Skeletal muscle tissue (tissue), 4 donors: ENCODE data around the gene CALML4. TPM values are rescaled to one million over a fixed set of nuclear protein-coding genes. Genes with fewer than 3 reads are reported as not detected.
A peak's percentile ranks its signal among the peaks of the same experiment; 100 is the strongest.

Source experiments
- H3K27ac ChIP-seq: one replicate; pipeline ENCODE4 v1.7.0; 2013; ENCODE audit warnings: mild to moderate bottlenecking, low read depth, low read length, inconsistent platforms
- H3K27me3 ChIP-seq, 3 donors: one replicate each; pipeline ENCODE4 v1.7.0; 2013; ENCODE audit warnings: low read length in 3 of 3; ENCODE audit not compliant: control insufficient read depth in 3 of 3, insufficient read depth in 3 of 3
- H3K36me3 ChIP-seq, 3 donors: one replicate each; pipeline ENCODE4 v1.7.0; 2013; ENCODE audit warnings: low read length in 3 of 3; ENCODE audit not compliant: control insufficient read depth in 3 of 3, insufficient read depth in 3 of 3
- H3K4me1 ChIP-seq, 3 donors: one replicate each; pipeline ENCODE4 v1.7.0; 2013; ENCODE audit warnings: low read length in 3 of 3, mild to moderate bottlenecking in 3 of 3; ENCODE audit not compliant: control insufficient read depth in 3 of 3, insufficient read depth in 3 of 3
- H3K4me3 ChIP-seq, 3 donors: one replicate each; pipeline ENCODE4 v1.7.0; 2013; ENCODE audit warnings: low read length in 3 of 3
- H3K9ac ChIP-seq, 3 donors: one replicate each; pipeline ENCODE4 v1.7.0; 2013; ENCODE audit warnings: low read length in 3 of 3, mild to moderate bottlenecking in 3 of 3, moderate library complexity in 2 of 3, low read depth in 1 of 3
- H3K9me3 ChIP-seq, 3 donors: one replicate each; pipeline ENCODE4 v1.7.0; 2013; ENCODE audit warnings: low read length in 3 of 3; ENCODE audit not compliant: control insufficient read depth in 3 of 3
- total RNA-seq: library from RNA; depleted of rRNA; stranded (reverse); fragments of >200 nt; gene quantifications from one replicate; pipeline ENCODE4 v1.2.3, GENCODE V29; 2014
- donor health status: Osteomylitis.

The CALML4 gene
- total RNA-seq, 1 donor from 2014 or later, result 2.6 TPM

DNA sequence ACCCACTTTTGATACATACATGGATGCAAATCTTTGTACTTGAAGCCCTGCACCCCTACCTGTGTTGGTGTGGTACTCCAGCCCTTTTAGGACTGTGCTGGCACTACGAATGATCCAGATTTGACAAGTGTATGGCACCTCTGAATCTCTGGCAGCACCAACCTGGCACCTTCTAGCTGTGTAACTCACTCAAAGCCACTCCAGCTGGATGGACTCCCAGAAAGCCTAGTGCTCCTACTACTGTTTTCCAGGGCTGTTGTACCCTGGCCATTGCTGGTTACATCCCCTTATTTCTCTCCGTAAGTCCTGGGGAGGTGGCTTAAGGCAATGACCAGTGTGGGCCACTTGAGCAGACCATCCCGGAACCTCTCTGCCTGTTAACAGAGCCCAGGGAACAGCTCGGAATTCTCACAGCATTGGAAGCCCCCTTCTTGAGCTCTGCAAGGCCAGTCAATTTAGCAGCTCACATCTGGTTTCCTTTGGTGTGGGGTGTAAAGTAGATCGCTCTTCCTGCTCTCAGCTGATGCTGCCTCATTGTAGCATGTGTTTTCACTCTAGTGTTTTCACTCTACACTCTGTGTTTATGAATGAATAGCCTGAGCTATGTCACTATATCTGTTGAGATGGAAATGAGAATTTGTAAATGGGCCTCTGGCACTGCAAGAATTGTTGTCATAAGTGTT, 12.2 kb downstream of the CALML4 start:
- H3K9me3 ChIP-seq, result no peaks in the 10 kb centered on the region
- peaks cover 20 to 28% (median 26%) of the 10 kb centered on the region in 3 donors for H3K4me1 ChIP-seq
- H3K4me3 ChIP-seq, result no peak overlapping the region
- no peak overlapping the region for H3K27ac ChIP-seq
- peaks cover 2 to 9% (median 4%) of the 10 kb centered on the region in 3 donors for H3K36me3 ChIP-seq
- no peaks in the 10 kb centered on the region for H3K27me3 ChIP-seq
- H3K9ac ChIP-seq, result no peak overlapping the region

DNA sequence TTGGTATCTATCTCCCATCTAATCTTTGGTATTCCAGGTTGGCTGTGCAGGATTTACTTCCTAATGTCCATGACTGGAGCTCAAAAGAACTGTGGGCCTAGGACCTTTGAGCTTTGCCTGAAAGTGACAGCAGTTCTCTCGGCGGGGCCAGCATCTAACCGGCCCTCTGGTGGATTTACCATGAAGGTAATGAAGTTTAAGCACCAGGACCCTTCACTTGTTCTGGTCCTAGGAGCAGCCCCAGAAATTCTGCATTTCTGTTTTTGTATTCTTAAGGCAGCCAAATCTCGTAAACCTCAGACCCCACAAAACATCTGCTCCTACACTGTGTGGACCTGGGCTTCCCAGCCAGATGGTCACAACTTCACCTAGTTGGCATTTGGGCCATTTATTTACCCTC, 13.0 kb downstream of the CALML4 start:
- no peak overlapping the region for H3K9ac ChIP-seq
- no peak overlapping the region for H3K27ac ChIP-seq
- H3K27me3 ChIP-seq, result no peaks in the 10 kb centered on the region
- peaks cover 2 to 9% (median 4%) of the 10 kb centered on the region in 3 donors for H3K36me3 ChIP-seq
- no peaks in the 10 kb centered on the region for H3K9me3 ChIP-seq
- peaks cover 23 to 34% (median 33%) of the 10 kb centered on the region in 3 donors for H3K4me1 ChIP-seq
- no peak overlapping the region for H3K4me3 ChIP-seq

DNA sequence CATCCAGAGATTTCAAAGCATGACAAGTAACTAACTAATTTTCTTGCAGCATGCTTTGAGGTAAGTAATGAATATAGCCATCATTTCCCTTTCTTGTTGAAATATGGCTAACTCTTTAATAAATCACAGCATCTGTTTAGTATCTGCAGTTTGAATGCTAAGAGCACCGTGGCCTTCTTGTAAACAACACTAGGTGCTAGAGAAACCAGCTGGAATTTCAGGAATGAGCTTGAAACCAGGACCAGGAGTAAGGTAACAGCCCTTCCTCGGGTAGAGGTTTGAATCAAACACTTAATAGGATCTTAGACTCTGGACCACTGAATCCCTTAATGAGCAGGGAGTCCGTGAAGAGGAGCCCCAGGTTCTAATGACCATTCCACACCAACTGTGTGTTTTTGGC, 13.6 kb downstream of the CALML4 start:
- Histone ChIP-seq H3K9me3 (no peaks in the 10 kb centered on the region), H3K27ac (no peak overlapping the region), H3K36me3 (peaks cover 4 to 9% (median 4%) of the 10 kb centered on the region in 3 donors), H3K4me1 (peaks cover 27 to 40% (median 36%) of the 10 kb centered on the region in 3 donors), H3K27me3 (no peaks in the 10 kb centered on the region), H3K9ac (no peak overlapping the region), H3K4me3 (no peak overlapping the region)

DNA sequence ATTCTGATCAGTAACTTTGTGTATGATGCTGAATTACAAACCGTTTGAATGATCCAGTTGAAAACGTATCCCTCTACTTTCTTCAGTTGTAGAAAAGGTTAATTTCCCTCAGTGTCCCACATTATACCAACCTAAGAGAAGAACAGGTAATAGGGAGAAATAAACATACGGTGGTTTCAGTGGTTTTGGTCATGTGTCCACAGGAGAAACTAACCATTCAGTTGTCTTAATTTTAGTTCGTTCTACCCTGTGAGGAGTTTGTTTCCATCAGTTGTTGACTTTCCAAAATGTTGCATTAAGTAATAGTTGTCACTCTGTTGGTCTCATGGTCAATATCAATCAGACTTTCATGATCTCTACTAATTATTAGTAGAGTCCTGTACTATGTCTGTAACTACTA, 15.1 kb downstream of the CALML4 start:
- no peaks in the 10 kb centered on the region for H3K27me3 ChIP-seq

DNA sequence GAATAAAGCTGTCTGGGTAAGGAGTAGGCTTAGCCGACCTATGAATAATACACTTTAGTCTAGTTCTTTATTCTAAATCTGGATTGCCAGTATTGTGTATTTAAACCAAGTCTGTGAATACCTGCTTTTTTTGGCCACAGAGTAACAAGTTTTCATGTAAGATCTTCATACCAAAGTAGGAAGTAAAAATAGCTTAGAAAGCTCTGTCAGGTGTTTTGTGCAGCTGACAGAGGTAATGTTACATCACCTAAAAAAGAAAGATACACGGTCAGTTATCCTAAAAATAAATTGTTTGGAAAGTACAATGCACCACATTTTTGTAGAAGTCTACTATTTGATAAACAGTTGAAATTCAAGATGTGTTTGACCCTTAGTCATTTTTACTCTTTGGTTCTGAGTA, 16.5 kb downstream of the CALML4 start:
- Histone ChIP-seq H3K27me3 (no peaks in the 10 kb centered on the region), H3K9me3 (no peaks in the 10 kb centered on the region), H3K27ac (no peak overlapping the region), H3K4me3 (peak overlapping the region in 1 of 3 donors; percentile 10), H3K36me3 (peaks cover 8 to 22% (median 12%) of the 10 kb centered on the region in 3 donors), H3K4me1 (peaks cover 27 to 38% (median 31%) of the 10 kb centered on the region in 3 donors), H3K9ac (no peak overlapping the region)

More for the DNA sequence above, 15.1 kb downstream of the CALML4 start:
- no peak overlapping the region for H3K27ac ChIP-seq
- H3K36me3 ChIP-seq, result peaks cover 6 to 10% (median 6%) of the 10 kb centered on the region in 3 donors
- H3K4me3 ChIP-seq, result no peak overlapping the region
- no peaks in the 10 kb centered on the region for H3K9me3 ChIP-seq
- peaks cover 27 to 38% (median 32%) of the 10 kb centered on the region in 3 donors for H3K4me1 ChIP-seq
- no peak overlapping the region for H3K9ac ChIP-seq

DNA sequence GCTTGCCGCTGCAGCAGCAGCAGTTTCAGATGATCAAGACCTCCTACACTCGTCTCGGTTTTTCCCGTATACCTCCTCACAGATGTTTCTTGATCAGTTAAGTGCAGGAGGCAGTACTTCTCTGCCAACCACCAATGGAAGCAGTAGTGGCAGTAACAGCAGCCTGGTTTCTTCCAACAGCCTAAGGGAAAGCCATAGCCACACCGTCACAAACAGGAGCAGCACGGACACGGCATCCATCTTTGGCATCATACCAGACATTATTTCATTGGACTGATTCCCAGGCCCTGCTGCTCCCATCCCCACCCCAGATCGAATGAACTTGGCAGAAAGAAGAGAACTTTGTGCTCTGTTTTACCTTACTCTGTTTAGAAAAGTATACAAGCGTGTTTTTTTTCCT, 17.6 kb downstream of the CALML4 start:
- Histone ChIP-seq H3K9me3 (no peaks in the 10 kb centered on the region), H3K4me1 (peaks cover 20 to 31% (median 24%) of the 10 kb centered on the region in 3 donors), H3K36me3 (peaks cover 11 to 20% (median 12%) of the 10 kb centered on the region in 3 donors), H3K4me3 (peak overlapping the region; percentile 46 to 52 (median 51)), H3K27ac (peak overlapping the region; percentile 43), H3K9ac (peak overlapping the region; percentile 12 to 71 (median 54)), H3K27me3 (no peaks in the 10 kb centered on the region)

DNA sequence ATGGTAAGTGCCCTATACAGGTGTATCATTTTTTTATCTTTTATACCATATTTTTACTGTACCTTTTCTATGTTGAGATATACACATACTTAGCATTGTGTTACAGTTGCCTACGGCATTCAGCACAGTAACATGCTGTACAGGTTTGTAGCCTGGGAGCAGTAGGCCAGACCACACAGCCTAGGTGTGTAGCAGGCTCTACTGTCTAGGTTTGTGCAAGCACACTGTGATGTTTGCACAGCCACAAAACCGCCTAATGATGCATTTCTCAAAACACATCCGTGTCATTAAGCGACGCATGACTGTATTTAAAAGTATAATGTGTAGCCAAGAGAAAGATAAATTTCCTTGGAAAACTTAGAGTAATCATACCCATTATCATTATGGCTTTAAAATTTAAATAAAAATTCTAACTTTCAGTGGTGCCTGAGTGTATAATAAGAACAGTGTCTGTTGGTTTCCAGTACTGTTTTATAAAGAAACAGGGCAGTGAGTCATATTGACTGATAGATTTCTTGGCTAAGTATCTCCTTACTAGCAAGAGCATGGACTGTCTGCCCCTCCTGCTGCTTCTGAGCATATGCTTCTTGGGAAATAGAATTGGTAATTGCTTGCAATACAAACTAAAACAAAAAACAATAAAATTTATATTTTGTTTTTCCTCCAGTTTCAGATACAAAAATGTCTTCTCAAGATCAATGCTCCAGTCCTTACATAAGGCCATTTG, 18.3 kb downstream of the CALML4 start:
- no peaks in the 10 kb centered on the region for H3K27me3 ChIP-seq
- H3K36me3 ChIP-seq, result peaks cover 11 to 19% (median 14%) of the 10 kb centered on the region in 3 donors
- no peak overlapping the region for H3K27ac ChIP-seq
- peaks cover 17 to 25% (median 19%) of the 10 kb centered on the region in 3 donors for H3K4me1 ChIP-seq
- no peaks in the 10 kb centered on the region for H3K9me3 ChIP-seq
- no peak overlapping the region for H3K9ac ChIP-seq
- H3K4me3 ChIP-seq, result peak overlapping the region in 1 of 3 donors; percentile 10

DNA sequence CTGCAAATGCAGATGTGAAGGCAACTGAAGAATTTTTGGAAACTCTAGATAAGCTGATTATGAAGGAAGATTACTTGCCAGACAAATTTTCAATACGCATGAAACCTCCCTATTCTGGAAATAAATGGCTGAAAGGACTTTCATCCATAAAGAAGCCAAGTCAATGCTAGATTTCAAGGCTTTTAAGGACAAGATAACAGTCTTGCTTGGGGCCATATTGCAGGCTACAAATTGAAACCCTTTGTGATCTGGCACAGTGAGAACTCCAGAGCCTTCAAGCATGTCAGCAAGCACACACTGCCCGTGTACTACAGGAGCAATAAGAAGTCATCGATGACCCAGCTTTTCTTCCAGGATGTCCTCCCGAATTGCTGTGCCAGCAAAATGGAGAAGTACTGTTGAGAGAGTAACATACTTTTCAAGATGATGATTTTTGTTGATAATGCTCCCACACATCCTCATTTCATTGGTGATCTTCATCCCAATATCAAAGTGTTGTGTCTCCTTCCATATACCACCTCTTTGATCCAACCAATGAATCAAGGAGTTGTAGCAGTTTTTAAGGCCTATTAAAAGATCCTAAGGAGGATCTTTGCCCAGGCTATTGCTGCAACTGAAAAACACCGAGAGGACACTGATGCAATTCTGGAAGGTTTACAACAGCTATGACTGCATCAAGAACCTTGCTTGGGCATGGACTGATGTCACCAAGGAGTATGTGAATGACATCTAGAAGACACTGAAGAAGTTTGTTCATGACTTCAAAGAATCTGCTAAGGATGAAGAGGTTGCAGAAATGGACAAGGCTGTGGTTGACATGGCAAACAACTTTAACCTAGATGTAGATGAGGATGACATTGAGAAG, 20.3 kb downstream of the CALML4 start:
- Histone ChIP-seq H3K36me3 (peaks cover 10 to 33% (median 26%) of the 10 kb centered on the region in 3 donors), H3K9me3 (no peaks in the 10 kb centered on the region), H3K27me3 (no peaks in the 10 kb centered on the region), H3K9ac (no peak overlapping the region), H3K4me1 (peaks cover 15 to 25% (median 17%) of the 10 kb centered on the region in 3 donors), H3K27ac (no peak overlapping the region), H3K4me3 (no peak overlapping the region)

DNA sequence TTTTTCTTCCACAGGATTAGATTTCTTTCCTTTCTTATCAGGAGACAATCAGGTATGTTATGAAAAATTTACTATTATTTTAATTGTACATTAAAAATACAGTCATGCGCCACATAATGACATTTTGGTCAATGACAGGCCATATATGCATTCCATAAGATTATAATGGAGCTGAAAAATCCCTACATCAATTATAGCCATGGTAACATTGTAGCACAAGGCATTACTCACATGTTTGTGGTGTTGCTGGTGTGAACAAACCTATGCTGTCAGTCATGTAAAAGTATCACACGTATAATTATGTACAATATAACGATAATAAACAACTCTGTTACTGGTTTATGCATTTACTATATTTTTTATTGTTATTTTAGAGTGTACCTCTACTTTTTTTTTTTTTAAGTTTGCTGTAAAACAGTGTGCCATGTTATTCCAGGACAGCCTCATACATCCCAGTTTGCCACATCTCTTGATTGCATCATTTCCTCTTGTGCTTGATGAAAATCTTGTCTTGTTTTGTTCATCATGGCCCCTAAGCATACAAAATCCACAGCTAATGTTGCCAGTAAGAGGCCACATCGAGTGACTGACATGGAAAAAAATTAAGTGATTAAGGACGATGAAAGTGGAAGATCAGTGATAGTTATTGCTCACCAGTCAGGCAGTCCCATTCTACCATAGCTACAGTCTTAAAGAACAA, 21.4 kb downstream of the CALML4 start:
- Histone ChIP-seq H3K4me1 (peaks cover 15 to 23% (median 17%) of the 10 kb centered on the region in 3 donors), H3K27ac (no peak overlapping the region), H3K9ac (no peak overlapping the region), H3K27me3 (no peaks in the 10 kb centered on the region), H3K9me3 (no peaks in the 10 kb centered on the region), H3K36me3 (peaks cover 10 to 36% (median 26%) of the 10 kb centered on the region in 3 donors), H3K4me3 (no peak overlapping the region)
